AG10803 (cell line): ENCODE data around the gene FARS2.
A peak's percentile ranks its signal among the peaks of the same experiment; 100 is the strongest.

Source experiments
- DNase-seq: peaks from one replicate; pipeline ENCODE4 v3.0.0; 2010; ENCODE audit warnings: low read depth
- H3K4me3 ChIP-seq: 2 replicates; pipeline ENCODE4 v1.5.1; 2011; ENCODE audit warnings: mild to moderate bottlenecking, low read length, control low read depth
- CTCF ChIP-seq: conservative IDR thresholded peaks from 2 replicates; pipeline ENCODE4 v1.5.1; 2011; ENCODE audit warnings: mild to moderate bottlenecking, low read length, control low read depth, inconsistent platforms

The FARS2 gene

DNA sequence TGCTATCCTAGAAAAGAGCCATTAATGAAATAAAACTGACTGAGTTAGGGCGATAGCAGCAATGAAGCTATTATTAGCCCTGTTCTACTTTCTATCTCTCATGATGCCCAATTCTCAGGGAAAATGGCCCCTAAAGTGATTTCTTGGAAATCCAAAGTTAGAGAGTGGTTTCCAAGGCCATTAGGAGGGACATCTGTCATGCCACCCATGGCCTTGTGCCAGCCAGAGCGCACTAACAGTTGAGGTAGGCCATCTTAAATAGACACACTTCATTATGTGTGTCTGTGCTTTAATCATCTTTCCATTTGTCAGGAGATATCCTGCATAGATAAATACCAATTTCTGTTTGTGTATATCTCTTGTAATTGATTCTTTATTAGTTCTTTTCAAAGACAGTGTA is 483.8 kb downstream of the FARS2 start:
- DNase-seq: no peak
- no peak for TF ChIP-seq CTCF

GRCh38 chr6:5746053-5746758 is 484.9 kb downstream of the FARS2 start:
- no peak for DNase-seq
- H3K4me3 ChIP-seq: no peak overlapping the region
- TF ChIP-seq CTCF: peak; percentile 49

More for the DNA sequence above, 483.8 kb downstream of the FARS2 start:
- no peak overlapping the region for H3K4me3 ChIP-seq

- peak; percentile 38 for DNase-seq
- H3K4me3 ChIP-seq: no peak overlapping the region
- TF ChIP-seq CTCF: no peak
These were observed 485.4 kb downstream of the FARS2 start for GRCh38 chr6:5746759-5747130.

- TF ChIP-seq CTCF: no peak
- no peak overlapping the region for H3K4me3 ChIP-seq
- no peak for DNase-seq
These were observed 486.1 kb downstream of the FARS2 start for GRCh38 chr6:5747379-5747778.

GRCh38 chr6:5749016-5749650 is 487.8 kb downstream of the FARS2 start:
- no peak overlapping the region for H3K4me3 ChIP-seq
- no peak for TF ChIP-seq CTCF
- DNase-seq: no peak

- H3K4me3 ChIP-seq: no peak overlapping the region
- DNase-seq: no peak
- no peak for TF ChIP-seq CTCF
These were observed 488.4 kb downstream of the FARS2 start for GRCh38 chr6:5749651-5750215.
